Kidney epithelial cell (primary cell): ENCODE results near the gene GIMAP8. TPM values are rescaled to one million over a fixed set of nuclear protein-coding genes. Genes with fewer than 3 reads are reported as not detected.

Source experiments
- DNase-seq: peaks from one replicate; pipeline ENCODE4 v3.0.0-alpha.2; 2010; ENCODE audit warnings: low read depth
- H3K27me3 ChIP-seq: 2 replicates; pipeline ENCODE4 v1.6.0; 2011; ENCODE audit warnings: low read length; ENCODE audit not compliant: control insufficient read depth, insufficient read depth
- H3K36me3 ChIP-seq: 2 replicates; pipeline ENCODE4 v1.5.1; 2011; ENCODE audit warnings: low read length; ENCODE audit not compliant: control insufficient read depth, insufficient read depth
- H3K4me3 ChIP-seq: 2 replicates; pipeline ENCODE4 v1.5.1; 2011; ENCODE audit warnings: low read depth, mild to moderate bottlenecking, control low read depth, low read length
- total RNA-seq: library from RNA; depleted of rRNA; stranded (reverse); fragments of >200 nt; gene quantifications from 2 replicates; pipeline ENCODE4 v1.2.3, GENCODE V29; 2015
- TF ChIP-seq, protein P1 (sequence below): IDR thresholded peaks from 2 replicates; pipeline ENCODE4 v1.5.1; 2011; ENCODE audit warnings: mild to moderate bottlenecking, moderate library complexity, low read length, control low read depth, inconsistent platforms; ENCODE audit not compliant: insufficient read depth, poor library complexity, severe bottlenecking

GIMAP8 gene
- not detected in 2 replicates for total RNA-seq

DNA sequence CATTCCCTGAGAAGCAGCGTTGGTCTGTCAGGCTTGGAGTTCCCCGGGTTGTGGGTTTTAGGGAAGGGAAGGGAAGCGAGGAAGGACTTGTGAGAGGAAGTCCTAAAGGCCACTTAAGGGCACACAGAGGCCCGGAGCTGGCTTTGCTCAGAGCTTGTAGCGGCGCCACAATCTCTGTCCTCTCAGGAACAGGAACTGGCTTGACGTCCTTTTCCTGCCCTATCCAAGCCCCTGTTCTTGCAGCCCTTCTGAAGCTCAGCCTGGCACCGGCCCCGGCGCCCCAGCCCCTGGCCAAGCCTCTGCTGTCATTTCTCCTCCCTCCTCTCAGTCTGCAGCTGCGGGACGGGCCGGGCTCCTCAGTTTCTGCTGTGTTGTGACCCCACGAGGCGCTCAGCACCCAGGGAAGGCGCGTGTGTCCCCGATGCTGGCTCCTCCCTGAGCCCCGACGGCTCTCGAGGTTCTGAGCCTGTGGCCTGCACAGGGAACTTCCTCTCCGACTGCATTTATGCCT, at the start of gene GIMAP8:
Gene GIMAP8 (plus strand): TSS at position 140 of the 511 bp plus-strand sequence. CDS start 16,069 bp downstream, outside the sequence.
- Histone ChIP-seq H3K27me3 (peaks cover 22% of the 10 kb centered on the region), H3K36me3 (no peaks in the 10 kb centered on the region), H3K4me3 (no peak within 1 kb of the TSS)
- TF ChIP-seq, protein P1, sequence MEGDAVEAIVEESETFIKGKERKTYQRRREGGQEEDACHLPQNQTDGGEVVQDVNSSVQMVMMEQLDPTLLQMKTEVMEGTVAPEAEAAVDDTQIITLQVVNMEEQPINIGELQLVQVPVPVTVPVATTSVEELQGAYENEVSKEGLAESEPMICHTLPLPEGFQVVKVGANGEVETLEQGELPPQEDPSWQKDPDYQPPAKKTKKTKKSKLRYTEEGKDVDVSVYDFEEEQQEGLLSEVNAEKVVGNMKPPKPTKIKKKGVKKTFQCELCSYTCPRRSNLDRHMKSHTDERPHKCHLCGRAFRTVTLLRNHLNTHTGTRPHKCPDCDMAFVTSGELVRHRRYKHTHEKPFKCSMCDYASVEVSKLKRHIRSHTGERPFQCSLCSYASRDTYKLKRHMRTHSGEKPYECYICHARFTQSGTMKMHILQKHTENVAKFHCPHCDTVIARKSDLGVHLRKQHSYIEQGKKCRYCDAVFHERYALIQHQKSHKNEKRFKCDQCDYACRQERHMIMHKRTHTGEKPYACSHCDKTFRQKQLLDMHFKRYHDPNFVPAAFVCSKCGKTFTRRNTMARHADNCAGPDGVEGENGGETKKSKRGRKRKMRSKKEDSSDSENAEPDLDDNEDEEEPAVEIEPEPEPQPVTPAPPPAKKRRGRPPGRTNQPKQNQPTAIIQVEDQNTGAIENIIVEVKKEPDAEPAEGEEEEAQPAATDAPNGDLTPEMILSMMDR = no peak
- DNase-seq = no peak

DNA sequence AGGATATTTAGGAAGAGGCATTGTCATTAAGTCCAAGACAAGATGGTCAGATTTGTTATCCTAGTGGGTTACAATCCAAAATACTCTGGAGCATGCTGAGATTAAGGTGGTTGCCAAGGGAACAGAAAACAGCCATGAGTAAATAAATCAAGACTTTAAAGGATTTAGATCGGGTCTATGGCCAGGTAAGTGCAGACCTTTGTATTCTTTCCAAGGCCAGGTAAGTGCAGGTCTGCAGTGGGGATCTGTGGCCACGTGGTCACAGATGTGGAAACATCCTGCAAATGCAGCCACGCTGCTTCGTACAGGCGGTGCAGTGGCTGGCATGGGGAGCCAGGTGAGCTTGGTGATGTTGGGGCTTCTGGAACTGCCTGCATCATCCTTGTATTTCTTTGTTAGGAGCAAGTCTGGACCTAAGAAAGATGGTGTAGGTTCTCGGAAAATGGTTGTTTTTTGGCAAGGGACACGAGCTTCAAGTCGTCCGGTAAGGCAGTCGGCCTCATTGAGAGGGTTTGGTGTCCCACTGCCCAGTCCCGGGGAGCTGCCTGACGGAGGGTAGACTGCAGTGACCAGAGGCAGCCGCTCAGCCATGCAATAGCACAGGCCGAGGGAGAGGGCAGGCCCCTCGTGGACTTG, 49.5 kb upstream of the GIMAP8 start:
- TF ChIP-seq, protein P1 = no peak
- Histone ChIP-seq H3K27me3 (no peaks in the 10 kb centered on the region), H3K36me3 (peaks cover 3% of the 10 kb centered on the region), H3K4me3 (no peak overlapping the region)
- no peak for DNase-seq

DNA sequence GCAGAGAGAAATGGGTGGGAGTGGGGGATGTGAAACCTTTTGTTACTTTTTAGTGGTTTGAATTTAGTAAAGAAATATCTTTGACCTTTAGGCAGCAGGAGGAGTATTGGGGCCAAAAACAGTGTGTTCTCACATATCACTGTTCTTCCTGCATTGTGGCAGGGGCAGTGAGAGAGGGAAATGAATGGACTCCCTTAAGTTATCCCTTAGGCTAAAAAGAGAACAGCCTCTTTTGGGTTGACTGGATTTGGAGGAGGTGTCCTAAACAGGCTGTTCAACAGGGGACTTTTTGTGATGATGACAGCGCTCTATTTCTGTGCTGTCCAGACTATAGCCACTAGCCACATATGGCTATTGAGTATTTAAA, 49.0 kb upstream of the GIMAP8 start:
- no peak for DNase-seq
- TF ChIP-seq, protein P1 = no peak
- Histone ChIP-seq H3K36me3 (peaks cover 3% of the 10 kb centered on the region), H3K27me3 (no peaks in the 10 kb centered on the region), H3K4me3 (no peak overlapping the region)

DNA sequence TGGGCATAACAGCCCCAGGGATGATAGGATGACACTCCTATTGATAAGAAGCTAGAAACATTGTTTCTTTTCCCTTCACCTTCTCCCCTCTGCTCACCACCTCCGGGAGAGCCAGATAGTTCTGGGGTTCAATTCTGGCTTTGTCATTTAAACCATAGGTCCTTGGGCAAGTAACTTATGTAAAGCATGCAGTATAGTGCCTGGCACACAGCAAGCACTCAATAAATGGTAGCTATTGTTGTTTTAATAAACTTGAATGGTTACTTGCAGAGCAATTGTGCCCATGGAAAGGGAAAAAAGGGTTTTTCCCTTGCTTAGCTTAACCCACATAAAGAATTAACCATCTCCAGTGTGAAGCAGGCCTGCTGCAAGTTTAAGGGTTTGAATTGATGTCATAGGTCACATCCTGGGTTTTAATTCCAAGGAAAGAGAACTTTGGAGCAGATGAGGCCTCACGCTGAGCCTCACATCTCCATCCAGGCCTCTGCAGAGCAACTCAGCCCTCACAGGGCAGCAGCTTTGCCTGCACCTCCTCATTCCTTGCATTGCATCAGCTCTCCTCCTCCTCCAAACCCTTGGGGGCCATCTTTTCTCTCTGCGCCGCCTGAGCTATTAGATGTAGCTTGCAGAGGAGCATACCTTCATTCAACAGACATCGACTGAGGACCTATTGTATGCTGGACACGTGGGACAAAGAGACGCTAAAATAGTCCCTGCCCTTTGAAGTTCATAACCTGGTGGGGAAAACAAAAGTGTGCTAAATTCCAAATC, 48.4 kb upstream of the GIMAP8 start:
- H3K4me3 ChIP-seq = no peak overlapping the region
- TF ChIP-seq, protein P1 = no peak
- DNase-seq = no peak
- H3K36me3 ChIP-seq = peaks cover 3% of the 10 kb centered on the region
- no peaks in the 10 kb centered on the region for H3K27me3 ChIP-seq

DNA sequence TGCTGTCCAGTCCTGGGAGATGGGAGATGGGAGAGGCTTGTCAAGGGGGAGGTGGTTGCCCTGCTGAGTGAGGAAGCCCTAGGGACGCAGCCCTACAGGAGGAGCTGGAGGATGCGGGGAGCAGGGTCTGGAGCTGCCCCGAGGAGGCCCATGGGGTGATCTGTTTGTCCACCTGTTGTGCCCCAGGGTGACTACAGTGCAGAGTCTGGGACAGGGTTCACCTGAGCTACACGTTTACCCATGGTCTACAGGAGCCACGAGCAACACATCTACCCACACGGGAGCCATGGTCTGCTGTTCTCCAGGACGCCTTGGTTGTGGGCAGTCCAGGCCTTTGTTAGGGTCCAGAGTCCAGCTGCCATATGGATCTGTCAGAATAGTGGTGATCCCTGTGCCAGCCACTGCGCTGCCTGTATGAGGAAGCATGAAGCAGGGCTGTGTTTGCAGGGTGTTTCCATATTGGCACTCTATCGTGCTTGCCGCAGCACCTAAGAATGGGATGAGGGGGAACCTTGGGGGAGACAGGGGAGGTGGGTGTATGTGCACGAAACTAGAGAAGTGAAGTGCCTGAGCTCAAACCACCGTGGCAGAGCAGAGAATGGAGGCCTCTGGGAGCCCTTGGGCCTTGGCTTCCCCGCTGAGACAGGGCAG, 47.6 kb upstream of the GIMAP8 start:
- no peaks in the 10 kb centered on the region for H3K27me3 ChIP-seq
- peaks cover 2% of the 10 kb centered on the region for H3K36me3 ChIP-seq
- no peak for DNase-seq
- no peak overlapping the region for H3K4me3 ChIP-seq
- TF ChIP-seq, protein P1 = no peak
